GM19043 (cell line): ENCODE measurements around the gene ABLIM3.

Source experiments
- ATAC-seq: cut with Tn5 transposase; IDR thresholded peaks from one replicate; pipeline ENCODE4 v1.9.1; 2021; ENCODE audit warnings: low read depth; ENCODE audit not compliant: unreplicated experiment

Gene ABLIM3

DNA sequence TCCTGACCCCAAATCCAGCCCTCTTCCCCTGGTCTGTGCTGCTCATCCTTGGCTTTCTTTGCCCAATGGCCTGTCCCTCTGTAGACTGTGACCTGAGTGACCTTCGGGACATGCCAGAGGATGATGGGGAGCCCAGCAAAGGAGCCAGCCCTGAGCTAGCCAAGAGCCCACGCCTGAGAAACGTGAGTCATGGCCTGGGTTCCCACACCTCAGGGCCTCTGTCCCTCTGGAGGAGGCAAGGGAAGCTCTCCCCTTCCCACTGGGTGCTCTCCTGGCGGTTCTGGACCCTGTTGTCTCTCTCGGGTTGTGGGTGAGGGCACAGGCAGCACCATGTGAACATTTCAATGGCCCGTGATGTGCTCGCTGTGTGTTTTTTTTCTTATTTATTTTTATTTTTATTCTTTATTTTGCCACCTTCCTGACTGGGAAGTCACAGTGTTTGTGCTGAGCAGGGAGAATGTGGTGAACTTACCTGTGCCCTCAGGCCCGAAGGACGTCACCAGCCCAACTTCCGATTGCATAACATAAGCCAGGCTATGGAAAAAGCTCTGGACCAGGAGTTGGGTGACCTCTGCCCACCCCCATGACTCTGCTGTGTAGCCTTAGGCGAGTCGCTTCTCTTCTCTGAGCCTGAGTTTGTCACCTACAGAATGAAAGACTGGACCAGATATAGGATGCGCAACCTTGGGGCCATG, 159.9 kb downstream of the ABLIM3 start:
- no peak for ATAC-seq

- ATAC-seq, result no peak
Measured at GRCh38 chr5:149301744-149302380, 160.6 kb downstream of the ABLIM3 start.

GRCh38 chr5:149302641-149303040, 161.3 kb downstream of the ABLIM3 start:
- no peak for ATAC-seq

DNA sequence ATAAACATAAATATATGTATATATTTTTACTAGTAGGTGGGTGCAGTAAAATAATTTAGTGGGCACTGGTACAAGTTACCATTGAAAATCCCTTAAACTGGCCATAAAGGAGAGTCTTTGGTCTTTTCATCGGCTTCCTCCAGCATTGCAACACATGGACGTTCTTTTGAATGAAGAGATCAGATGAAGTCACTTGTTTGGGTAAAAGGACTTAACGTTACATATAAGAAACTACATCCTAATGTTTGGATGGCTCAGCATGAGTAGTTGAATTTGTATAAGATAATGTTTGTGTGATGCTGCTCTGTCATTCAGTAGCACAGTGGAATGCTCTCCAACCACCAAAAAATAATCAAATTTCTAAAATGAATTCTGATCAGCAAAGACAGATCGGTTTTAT, 161.9 kb downstream of the ABLIM3 start:
- ATAC-seq, result no peak

- no peak for ATAC-seq
Measured at GRCh38 chr5:149304195-149305078, 163.1 kb downstream of the ABLIM3 start.

GRCh38 chr5:149309354-149309753, 168.1 kb downstream of the ABLIM3 start:
- no peak for ATAC-seq
